HEK293T (cell line): ENCODE data around the gene FAM111A.

Experiments
- CTCF ChIA-PET: fragments of 350-600 bp; formaldehyde crosslinking; extraction: SDS; loops from one replicate; lab custom pipeline; 2021; ENCODE audit warnings: antibody characterized with exemption, inconsistent platforms; lab: Yijun Ruan, JAX
- POLR2A ChIA-PET: fragments of 350-600 bp; formaldehyde crosslinking; extraction: SDS; loops from one replicate; lab custom pipeline; 2020; ENCODE audit warnings: antibody characterized with exemption, inconsistent platforms; lab: Yijun Ruan, JAX
- DNase-seq: peaks from one replicate; pipeline ENCODE4 v3.0.0; 2012; ENCODE audit warnings: mixed read lengths; ENCODE audit errors: extremely low spot score
- ARNT ChIP-seq: fragments of 450-650 bp; IDR thresholded peaks from 2 replicates; pipeline ENCODE4 v1.6.1; 2017; ENCODE audit warnings: mild to moderate bottlenecking
- BHLHE40 ChIP-seq: fragments of 450-650 bp; IDR thresholded peaks from 2 replicates; pipeline ENCODE4 v1.6.1; 2016; ENCODE audit warnings: mild to moderate bottlenecking, moderate library complexity, borderline replicate concordance
- CTBP1 ChIP-seq: fragments of 450-650 bp; IDR thresholded peaks from 2 replicates; pipeline ENCODE4 v1.6.1; 2016; ENCODE audit warnings: borderline replicate concordance
- ELF4 ChIP-seq: fragments of 450-650 bp; IDR thresholded peaks from 2 replicates; pipeline ENCODE4 v1.6.1; 2017; ENCODE audit warnings: antibody characterized with exemption
- FOXA1 ChIP-seq: fragments of 450-650 bp; IDR thresholded peaks from 2 replicates; pipeline ENCODE4 v1.6.1; 2016; ENCODE audit warnings: mild to moderate bottlenecking
- FOXK2 ChIP-seq: fragments of 450-650 bp; IDR thresholded peaks from 2 replicates; pipeline ENCODE4 v1.6.1; 2016; ENCODE audit warnings: mild to moderate bottlenecking
- FOXM1 ChIP-seq: fragments of 450-650 bp; IDR thresholded peaks from 2 replicates; pipeline ENCODE4 v1.6.1; 2017; ENCODE audit warnings: mild to moderate bottlenecking, borderline replicate concordance
- HDGF ChIP-seq: fragments of 450-650 bp; IDR thresholded peaks from 2 replicates; pipeline ENCODE4 v1.6.1; 2017; ENCODE audit warnings: antibody characterized with exemption, borderline replicate concordance
- L3MBTL2 ChIP-seq: fragments of 450-650 bp; conservative IDR thresholded peaks from 2 replicates; pipeline ENCODE4 v1.6.1; 2016; ENCODE audit warnings: mild to moderate bottlenecking
- LEF1 ChIP-seq: fragments of 450-650 bp; IDR thresholded peaks from 2 replicates; pipeline ENCODE4 v1.6.1; 2017; ENCODE audit warnings: mild to moderate bottlenecking, borderline replicate concordance
- NFRKB ChIP-seq: fragments of 450-650 bp; IDR thresholded peaks from 2 replicates; pipeline ENCODE4 v1.6.1; 2016; ENCODE audit warnings: mild to moderate bottlenecking, moderate library complexity
- SP1 ChIP-seq: fragments of 450-650 bp; IDR thresholded peaks from 2 replicates; pipeline ENCODE4 v1.6.1; 2017
- SUZ12 ChIP-seq: fragments of 450-650 bp; IDR thresholded peaks from 2 replicates; pipeline ENCODE4 v1.6.1; 2016; ENCODE audit warnings: mild to moderate bottlenecking
- TARDBP ChIP-seq: fragments of 450-650 bp; IDR thresholded peaks from 2 replicates; pipeline ENCODE4 v1.6.1; 2016
- ZNF384 ChIP-seq: fragments of 450-650 bp; IDR thresholded peaks from 2 replicates; pipeline ENCODE4 v1.6.1; 2016
- TF ChIP-seq, protein P1 (sequence below): fragments of 450-650 bp; IDR thresholded peaks from 2 replicates; pipeline ENCODE4 v1.6.1; 2016

FAM111A gene

DNA sequence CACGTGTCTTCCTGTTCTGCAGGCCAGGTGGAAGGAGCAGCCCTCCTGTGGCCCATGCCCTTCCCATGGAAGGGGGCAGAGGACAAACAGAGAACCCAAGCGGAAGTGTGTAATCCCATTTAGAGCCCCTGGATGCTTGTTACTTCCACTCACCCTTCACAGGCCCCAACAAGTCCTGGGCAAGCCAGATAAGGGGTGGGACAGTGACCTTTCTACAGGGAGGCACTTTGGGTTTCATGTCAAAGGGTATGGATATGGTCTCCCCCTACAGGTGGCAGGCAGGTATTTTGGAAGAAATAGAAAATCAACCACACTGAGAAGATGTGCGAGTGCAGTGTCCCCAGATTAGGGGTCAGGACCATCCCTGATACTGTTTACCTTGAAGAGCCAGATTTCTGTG is 58.7 kb downstream of the FAM111A start:
- no peak for DNase-seq
- ChIA-PET CTCF (interaction anchor here (2.5 kb wide), 1 partner anchor 15 kb away, joined by 6 read pairs; no protein-coding TSS in a partner anchor), POLR2A (no interaction called here)
- TF ChIP-seq CTBP1 (no peak), FOXA1 (no peak), SP1 (no peak), ARNT (no peak), L3MBTL2 (no peak), LEF1 (no peak), NFRKB (no peak), TARDBP (no peak), FOXM1 (no peak), SUZ12 (no peak), HDGF (no peak), FOXK2 (no peak), ELF4 (no peak), ZNF384 (no peak), BHLHE40 (no peak)
- TF ChIP-seq, protein P1, sequence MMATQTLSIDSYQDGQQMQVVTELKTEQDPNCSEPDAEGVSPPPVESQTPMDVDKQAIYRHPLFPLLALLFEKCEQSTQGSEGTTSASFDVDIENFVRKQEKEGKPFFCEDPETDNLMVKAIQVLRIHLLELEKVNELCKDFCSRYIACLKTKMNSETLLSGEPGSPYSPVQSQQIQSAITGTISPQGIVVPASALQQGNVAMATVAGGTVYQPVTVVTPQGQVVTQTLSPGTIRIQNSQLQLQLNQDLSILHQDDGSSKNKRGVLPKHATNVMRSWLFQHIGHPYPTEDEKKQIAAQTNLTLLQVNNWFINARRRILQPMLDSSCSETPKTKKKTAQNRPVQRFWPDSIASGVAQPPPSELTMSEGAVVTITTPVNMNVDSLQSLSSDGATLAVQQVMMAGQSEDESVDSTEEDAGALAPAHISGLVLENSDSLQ: no peak
